NCI-H1105 treated with DMSO at 0.1 percent for 48 hours (cell line): Measurements from ENCODE around the gene EIF3K.

Source experiments
- DNase-seq: peaks from one replicate; lab custom pipeline; 2025; lab: John Stamatoyannopoulos, UW

The EIF3K gene

DNA sequence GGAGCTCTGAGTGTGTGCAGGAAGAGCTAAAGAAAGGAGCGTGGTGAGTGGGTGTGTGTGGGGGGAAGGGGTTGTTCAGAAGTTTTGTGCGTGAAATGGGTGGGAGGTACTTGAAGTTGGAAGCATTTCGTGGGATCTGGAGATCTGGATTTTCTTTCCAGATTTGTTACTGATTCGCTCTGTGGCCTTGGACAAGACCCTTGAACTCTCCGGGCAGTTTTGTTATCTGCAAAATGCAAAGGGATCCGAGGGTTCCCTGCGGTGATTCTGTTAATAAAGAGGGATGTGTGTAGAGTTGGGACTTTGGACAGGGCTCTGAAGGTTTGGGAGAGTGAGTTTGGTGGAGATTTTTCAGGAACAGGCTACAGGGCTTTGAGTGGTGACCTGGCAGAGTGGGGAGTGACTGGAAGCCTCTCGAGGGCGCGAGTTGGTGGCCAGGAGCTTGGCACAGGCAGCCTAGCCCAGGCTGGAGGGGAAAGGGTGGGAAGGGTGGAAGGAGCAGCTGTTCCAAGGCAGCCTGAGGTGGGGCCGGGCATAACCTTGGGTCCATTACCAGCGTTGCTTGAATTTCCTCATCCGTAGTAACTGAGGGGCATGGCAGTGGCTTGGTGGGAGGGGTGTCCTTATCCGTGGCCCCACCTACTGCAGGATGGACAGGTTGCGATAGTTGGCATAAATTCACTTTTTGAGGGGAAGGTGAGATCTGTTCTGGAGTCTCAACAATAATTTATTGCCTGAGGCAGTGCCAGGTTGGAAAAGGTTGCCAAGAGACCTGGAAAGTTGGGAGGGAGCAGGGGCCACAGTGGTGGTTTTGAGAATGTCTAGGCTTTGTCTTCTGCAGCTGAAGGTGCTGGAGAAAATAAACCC is 30.6 kb downstream of the EIF3K start:
- peak; percentile 4 for DNase-seq

DNA sequence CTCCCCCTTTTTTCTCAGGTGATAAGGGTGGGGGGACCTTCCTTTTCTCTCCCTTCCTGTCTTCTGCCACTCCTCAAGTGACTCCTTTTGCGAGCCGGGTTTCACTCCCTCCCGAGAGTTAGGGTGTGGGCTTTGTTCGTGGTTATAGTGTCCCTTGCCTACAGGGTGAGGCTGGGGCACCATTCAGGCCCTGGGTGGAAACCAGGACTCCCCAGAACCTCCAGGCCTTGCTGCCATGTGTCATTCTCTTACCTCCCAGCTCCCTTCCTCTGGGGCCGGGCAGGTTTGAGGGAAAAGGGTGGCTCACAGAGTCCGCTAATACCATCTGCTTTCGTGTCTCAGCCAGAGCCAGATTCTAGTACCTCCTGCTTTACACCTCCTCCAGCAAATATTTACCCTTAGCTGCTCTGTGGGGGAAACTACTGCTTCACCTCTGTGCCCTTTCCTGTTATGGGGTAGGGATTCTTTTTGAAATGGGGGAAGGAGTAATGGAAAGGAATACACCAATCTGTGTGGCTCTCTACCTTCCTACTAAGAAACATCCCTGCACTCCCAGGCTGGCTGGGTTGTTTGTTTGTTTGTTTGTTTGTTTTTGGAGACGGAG is 31.3 kb downstream of the EIF3K start:
- DNase-seq, result no peak

DNA sequence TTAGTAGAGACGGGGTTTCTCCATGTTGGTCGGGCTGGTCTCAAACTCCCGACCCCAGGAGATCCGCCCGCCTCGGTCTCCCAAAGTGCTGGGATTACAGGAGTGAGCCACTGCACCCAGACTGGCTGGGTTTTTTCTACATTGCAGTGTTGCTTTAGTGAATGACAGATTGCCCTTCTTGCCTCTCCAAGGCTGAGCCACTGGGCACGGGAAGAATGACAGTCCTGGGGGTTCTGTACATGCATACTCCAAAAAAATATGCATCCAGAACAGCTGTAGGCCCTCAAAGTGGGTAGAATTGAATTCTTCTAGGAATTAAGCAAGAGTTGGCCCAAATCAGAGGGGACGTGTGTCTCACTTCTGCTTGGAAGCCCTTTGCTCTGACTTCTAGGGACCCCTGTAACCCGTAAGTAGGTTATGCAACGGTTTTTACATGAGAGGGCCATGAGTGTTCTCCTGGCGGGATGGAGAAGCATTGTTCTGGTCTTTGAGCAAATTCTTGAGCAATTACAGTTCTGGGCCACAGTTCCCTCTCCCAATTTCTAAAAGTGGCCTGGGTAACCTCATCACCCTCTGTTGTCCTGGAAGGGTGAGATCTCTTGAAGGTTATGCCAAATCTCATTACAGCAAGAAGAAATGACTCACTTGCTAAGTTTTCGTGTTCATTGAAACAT is 32.1 kb downstream of the EIF3K start:
- no peak for DNase-seq

DNA sequence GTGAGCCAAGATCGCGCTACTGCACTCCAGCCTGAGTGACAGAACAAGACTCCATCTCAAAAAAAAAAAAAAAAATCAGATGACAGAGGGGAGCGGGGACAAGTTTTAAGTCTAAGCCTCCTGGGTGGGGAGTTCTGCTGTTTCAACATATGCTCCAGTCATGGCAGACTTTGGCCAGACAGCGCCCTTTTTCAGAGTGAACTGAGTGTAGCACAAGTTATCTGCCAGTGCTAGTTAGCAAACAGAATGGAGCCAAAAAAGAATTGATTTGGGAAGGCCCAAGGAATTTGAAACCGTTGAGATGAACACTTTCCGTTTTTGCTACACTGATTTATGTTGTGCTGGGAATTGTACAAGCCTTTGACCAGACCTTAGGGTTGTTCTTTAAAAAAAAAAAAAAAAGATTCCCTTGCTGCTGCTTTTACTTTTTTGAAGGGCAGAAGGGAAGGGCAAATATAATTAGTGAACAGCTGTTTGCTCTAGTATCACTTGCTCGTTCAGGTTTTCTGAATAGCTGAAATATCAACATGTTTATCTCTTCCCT is 34.1 kb downstream of the EIF3K start:
- peak; percentile 3 for DNase-seq

DNA sequence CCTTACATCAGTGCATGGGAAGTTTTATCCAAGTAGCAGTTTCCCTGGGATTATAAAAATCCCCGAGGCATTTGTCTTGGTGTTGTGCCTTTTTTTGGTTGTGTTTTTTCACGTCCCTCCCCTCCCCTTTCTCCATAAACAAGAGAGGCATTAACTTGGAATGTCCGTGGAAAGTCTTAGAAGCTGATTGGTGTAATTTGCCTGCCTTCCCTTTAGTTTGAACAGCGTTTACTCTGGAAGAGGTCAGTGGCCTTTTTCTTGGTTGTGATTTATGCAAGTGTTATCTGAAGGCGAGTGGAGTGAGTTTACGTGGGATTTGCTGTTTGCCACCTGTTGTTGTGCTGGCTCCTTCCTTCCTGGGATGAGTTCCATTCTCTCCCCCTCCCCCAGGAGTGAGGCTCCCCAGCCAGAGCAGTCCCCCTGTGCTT is 35.7 kb downstream of the EIF3K start:
- no peak for DNase-seq

DNA sequence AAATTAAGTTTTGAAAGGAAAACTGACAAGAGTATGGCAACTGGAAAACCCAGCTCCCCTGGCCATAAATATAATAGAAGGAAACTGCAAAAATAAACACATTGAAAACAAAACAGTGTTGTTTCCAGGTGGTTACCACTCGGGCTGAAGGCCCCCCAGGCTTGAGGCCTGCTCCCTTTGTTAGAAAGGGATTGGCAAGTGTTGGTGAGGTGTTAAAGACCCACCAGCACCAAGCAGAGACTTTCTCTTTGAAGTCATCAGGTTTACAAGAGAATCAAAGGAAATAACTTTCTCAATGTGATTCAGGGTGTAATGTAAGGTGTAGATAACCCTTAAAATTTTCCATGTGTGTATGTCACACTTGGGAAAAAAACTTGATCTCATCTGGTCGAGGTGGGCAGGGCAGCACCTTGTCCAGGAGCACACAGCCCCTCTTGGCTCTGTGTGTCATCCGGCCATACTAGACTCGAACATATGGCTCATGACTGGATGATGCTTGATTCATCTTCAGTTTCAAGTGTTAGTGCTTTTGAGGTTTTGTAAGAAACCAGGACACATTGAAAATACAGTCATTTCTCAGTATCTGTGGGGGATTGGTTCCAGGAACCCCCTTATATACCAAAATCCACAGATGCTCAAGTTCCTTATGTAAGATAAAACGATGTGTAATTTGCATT is 36.3 kb downstream of the EIF3K start:
- DNase-seq, result no peak

DNA sequence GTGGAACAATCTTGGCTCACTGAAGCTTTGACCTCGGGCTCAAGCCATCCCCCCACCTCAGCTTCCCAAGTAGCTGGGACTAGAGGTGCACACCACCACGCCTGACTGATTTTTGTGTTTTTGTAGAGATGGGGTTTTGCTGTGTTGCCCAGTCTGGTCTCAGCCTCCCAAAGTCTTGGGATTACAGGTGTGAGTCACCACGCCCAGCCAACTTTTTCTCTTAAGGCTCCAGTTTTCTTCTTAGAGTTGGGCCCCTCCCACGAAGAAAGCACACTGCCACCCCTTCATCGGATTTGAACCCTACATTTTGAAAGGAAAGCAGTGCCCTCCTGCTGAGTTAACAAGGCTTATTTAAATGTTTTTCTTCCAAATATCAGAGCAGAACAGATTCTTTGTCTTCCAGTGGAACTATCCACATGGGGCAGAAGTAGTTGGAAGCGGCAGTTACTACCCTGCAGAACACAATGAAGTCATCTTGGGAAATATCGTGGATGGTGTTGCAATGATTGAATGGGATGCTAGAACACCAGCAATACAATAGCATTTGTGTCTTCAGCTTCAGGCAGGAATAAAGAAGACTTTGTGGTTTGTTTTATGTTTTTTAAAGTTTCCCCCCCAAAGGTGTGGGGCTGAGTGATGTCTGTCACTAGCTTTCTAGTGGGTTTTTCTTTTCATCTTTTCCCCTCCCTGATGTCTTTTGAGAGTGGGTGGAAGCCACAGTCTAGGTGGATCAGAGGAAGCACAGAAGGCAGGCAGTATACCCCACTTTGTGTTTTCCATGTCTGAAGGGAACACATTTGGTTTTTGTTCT is 37.4 kb downstream of the EIF3K start:
- DNase-seq, result no peak

DNA sequence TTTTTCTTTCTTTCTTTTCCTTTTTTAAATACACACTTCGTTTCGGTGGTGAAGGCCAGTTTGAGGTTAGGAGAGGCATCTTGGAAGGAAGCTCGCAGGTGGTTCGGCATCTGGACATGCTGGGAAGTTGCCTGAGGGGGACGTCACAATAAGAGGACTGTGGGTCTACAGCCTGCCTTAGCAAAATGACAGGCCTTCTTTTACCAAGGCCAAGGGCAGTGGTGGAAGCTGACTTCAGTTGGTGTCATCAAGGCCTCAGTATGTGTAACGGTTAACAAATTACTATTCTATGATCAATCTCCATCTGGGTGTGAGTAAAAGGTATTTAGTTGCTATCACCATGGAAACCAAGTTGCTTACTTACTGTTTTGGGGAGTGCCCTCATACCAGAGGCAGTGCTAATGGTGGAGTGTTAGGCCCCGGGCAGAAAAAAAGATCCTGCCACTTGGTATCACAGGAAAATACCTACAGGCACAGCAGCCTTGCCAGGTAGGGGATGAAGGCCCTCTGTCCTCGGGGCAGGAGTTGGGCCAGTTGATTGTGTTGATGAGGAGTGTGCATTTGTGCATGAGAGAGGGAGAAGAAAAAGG is 38.7 kb downstream of the EIF3K start:
- DNase-seq, result no peak

DNA sequence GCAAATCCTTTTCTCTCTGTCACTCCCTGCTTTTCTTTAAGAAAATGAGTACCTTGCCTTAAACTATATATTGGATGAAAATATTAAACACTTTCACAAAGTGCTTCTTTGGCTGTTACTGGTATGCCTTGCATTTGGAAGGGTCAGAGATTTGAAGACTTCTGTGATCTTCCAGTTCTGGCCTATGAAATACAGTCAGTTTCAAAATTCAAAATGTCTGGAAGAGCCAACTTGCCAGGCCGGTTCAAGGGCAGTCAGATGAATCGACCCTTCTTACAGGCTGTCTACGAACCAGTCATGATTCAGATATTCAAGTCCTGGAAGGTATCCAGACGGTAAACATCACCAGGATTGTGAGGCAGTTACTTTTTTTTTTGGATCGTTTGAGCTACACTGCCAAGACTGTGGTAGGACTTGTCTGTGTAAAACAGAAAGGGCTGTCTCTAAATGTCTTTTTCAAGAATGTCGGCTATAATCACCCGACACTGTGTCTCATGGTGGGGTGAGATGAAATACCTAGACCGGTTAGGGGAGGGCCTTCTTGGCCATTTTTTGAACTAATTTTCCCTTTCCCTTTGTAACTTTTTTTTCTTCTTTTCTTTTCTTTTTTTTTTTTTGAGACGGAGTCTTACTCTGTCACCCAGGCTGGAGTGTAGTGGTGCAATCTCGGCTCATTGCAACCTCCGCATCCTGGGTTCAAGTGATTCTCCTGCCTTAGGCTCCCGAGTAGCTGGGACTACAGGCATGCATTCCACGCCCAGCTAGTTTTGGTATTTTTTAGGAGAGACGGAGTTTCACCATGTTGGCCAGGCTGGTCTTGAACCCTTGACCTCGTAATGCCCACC is 39.7 kb downstream of the EIF3K start:
- DNase-seq, result peak; percentile 96

DNA sequence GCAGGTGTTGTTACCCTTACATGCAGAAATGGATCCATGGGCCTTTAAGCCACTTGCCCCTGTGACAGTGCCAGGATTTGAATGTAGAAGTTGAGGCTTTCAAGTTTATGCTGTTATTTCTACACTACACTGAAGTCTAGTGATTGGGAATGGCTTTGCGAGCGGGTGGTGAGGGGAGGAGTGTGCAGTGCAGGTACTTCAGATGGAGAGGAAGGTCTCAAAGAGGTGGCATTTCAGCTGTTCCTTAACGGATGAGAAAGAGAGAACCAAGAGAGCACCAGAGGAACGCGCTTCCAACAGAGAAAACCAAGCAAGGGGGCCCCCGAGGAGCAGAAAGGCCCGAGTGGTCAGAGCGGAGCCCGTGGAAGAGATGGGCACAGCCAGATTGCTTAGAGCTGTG is 41.7 kb downstream of the EIF3K start:
- no peak for DNase-seq

DNA sequence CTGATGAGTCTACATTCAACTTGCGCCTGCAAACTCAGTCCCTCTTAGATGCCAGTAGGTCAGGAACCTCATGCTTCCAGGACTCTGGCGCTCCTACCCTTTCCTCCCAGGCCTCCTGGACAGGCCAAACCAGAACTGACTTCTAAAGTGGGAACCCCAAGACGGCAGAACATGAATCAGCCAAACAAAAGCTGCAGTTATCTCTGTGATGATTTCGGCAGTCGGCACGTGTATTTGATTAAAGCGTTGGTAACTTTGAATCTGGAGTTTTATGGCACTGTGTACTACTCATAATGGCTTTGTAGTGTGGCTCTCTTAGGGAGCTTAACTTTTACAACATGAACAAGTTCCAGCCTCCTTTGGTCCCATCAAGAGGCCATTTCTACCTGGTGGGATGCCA is 42.1 kb downstream of the EIF3K start:
- DNase-seq, result no peak

DNA sequence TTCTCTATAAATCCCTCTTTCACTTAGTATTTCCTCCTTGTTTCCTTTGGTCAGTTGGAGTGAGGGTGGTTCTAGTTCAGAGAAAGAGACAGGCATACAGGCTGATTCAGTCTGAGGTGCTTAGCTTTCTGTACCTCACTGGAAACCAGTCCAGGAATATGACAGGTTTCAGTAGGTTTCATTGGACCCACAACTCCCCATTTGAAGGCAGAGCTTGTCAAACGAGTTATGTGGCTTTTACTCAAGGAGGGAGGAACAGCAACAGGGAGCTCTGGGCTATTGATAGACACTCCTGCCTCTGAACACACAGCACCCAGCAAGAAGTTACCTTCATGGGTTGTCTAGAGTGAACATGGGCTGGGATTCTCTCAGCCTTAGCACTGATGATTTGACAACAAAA is 43.0 kb downstream of the EIF3K start:
- no peak for DNase-seq

DNA sequence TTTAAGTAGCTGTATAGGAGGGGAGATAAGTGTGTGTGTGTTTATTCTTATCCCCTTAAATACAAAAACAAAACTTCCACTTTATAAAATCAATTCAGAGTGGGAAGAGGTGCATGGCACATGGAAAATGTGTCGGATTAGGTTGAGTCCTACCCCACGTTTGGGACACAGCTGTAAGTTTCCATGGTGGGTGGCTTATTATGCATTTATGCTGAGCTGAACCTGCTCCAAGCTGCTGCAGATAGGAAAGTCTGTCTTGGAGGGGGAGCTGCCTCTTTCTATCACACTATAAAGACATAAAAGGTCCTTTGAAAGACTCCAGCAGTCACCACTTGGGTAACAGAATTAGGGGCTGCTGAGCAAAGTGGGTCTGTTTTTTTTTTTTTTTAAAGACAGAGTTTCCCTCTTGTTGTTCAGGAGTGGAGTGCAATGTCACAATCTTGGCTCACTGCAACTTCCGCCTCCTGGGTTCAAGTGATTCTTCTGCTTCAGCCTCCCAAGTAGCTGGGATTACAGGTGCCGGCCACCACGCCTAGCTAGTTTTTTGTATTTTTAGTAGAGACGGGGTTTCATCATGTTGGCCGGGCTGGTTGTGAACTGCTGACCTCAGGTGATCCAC is 43.7 kb downstream of the EIF3K start:
- no peak for DNase-seq

DNA sequence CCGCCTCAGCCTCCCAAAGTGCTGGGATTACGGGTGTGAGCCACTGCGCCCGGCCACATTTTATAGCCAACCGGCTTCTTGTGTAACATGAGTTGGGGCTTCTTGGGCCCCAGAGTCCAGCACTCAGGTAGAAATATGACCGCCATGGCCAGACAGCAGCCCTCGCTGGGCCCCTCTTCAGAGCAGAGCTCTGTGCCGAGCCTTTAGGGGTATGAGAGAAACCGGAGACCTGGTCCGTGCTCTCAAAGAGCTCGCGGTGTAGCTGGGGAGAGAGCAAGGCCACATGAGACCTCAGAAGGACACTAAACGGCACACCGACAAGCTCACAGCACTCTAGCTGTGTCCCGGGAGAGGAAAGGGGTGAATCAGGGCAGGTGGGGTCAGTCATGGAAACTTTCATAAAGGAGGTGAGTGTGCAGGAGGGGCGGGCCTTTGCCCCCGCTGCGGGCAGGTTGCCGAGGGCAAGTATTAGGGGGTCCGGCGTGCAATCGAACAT is 44.2 kb downstream of the EIF3K start:
- DNase-seq, result no peak

DNA sequence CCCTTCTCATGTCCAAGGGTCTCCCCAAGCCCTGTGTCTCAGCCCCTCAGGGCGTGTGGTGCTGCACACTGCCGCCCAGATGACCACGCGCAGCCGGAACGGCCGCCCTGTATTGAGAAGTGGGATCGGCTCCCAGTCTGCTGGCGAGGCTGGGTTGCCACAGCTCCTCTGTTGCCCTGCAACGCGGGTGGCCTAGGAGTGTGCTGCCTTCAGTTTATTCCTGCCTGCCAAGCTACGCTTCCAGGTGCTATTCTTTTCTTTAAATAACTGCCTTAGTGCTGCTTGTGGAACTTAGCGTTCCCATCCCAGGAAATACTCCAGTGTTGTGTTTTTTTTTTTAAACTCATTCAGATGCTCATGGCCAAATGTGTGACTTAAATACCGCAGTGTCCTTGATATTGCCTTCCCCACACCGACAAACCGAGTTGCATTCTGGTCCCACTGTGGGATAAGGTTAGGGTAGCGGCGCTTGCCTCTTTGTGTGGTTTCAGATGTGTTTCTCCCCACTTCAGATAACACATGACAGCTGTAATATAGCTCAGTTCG is 45.0 kb downstream of the EIF3K start:
- DNase-seq, result no peak

DNA sequence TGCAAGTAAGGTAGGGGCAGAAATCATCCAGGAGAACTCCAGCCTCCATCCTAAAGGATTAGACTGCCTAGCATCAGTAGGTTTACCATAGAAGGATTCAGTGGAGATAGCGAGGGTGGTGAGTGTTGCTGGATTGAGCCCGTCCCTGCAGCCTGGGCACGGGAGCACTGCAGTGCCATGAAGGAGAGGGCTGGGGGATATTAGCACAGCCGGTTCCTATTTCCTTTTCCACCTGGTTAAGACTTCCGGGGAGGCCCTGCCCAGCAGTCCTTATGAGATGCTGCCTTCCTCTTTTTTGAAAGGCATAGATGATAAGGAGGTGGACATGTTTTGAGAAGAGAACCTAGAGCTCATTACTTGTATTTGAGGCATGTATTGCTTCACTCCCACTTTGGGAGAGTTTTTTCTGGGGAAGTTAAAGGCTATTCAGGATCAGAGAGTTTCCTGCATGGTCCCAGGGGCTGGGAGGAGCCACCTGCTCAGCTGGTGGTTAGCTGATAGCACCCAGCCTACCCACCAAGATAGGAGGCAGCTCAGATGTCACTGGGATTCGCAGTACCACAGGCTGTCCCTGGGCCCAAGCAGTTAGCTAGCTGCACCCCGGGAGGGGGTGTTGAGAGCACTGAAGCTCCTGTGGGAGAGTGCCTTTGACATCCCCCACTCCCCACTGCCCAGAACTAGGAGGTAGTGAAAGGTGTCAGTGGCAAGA is 45.7 kb downstream of the EIF3K start:
- no peak for DNase-seq

DNA sequence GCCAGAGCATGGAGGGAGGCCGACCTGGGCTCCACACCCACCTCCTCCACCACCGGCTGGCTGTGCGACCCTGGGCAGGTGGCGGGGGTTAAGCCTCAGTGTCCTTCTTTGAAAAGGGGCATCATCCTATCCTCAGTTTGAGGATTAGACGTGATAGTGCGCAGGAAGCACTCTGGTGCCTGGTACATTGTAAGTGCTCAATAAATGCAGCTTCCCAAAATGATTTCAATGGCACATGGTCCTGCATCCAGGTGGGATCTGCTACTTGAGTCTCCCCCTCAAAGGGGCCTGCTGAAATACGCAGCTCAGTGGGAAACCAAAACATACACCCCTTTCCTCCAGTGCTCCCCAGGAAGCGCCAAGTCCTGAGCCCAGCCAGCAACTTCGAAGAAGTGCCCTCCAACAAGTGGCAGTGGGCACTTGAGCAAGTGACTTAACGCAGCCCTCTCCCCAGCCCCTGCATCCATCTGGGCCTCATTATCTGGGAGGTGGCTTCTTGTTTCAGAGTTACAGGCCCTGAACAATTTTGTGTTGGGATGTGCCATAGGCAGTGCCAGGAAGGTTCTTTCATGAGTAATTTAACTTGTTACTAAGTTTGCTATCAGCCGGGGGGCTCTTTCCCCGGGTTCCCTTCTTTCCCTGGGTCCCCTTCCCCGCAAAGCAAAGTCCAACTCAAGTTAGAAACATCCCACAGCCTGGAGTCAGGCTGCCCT is 46.4 kb downstream of the EIF3K start:
- no peak for DNase-seq
